Measurements from ENCODE around the gene SFRP2.
A peak's percentile ranks its signal among the peaks of the same experiment; 100 is the strongest.

The SFRP2 gene

GRCh38 chr4:153788413-153789276 is at the start of gene SFRP2:
SFRP2 (minus strand) TSS chr4:153789083; CDS start chr4:153788835, 248 bp downstream.
- FAIRE-seq: no peak
- DNase-seq (ENCODE audit: insufficient read length, low spot score): peak; percentile 66
- no peak for TF ChIP-seq CTCF (IDR thresholded peaks at IDR 0.05; ENCODE audit: insufficient read depth, missing control alignments)

- FAIRE-seq: no peak
- TF ChIP-seq CTCF (IDR thresholded peaks at IDR 0.05; ENCODE audit: insufficient read depth, missing control alignments): no peak
- DNase-seq (ENCODE audit: insufficient read length, low spot score): no peak
Observed at GRCh38 chr4:153838564-153838963, 49.7 kb upstream of the SFRP2 start.

GRCh38 chr4:153834901-153835300 is 46.0 kb upstream of the SFRP2 start:
- DNase-seq (ENCODE audit: insufficient read length, low spot score) (no peak), FAIRE-seq (no peak)
- no peak for TF ChIP-seq CTCF (IDR thresholded peaks at IDR 0.05; ENCODE audit: insufficient read depth, missing control alignments)

- FAIRE-seq (no peak), DNase-seq (ENCODE audit: insufficient read length, low spot score) (no peak)
- TF ChIP-seq CTCF (IDR thresholded peaks at IDR 0.05; ENCODE audit: insufficient read depth, missing control alignments): no peak
Observed at GRCh38 chr4:153832720-153833287, 43.9 kb upstream of the SFRP2 start.

GRCh38 chr4:153832054-153832453 is 43.2 kb upstream of the SFRP2 start:
- DNase-seq (ENCODE audit: insufficient read length, low spot score) (no peak), FAIRE-seq (no peak)

GRCh38 chr4:153831245-153831644 is 42.4 kb upstream of the SFRP2 start:
- TF ChIP-seq CTCF (IDR thresholded peaks at IDR 0.05; ENCODE audit: insufficient read depth, missing control alignments): no peak
- DNase-seq (ENCODE audit: insufficient read length, low spot score) (no peak), FAIRE-seq (no peak)

More at GRCh38 chr4:153832054-153832453, 43.2 kb upstream of the SFRP2 start:
- no peak for TF ChIP-seq CTCF (IDR thresholded peaks at IDR 0.05; ENCODE audit: insufficient read depth, missing control alignments)

GRCh38 chr4:153825691-153826090 is 36.8 kb upstream of the SFRP2 start:
- TF ChIP-seq CTCF (IDR thresholded peaks at IDR 0.05; ENCODE audit: insufficient read depth, missing control alignments): no peak
- FAIRE-seq (no peak), DNase-seq (ENCODE audit: insufficient read length, low spot score) (no peak)
